Fibroblast of the aortic adventitia (primary cell): ENCODE results near the gene GMCL2. TPM values are rescaled to one million over a fixed set of nuclear protein-coding genes. Genes with fewer than 3 reads are reported as not detected.

Source experiments
- DNase-seq: peaks from one replicate; pipeline ENCODE4 v3.0.0-alpha.2; 2010; ENCODE audit warnings: low read depth
- H3K4me3 ChIP-seq: 2 replicates; pipeline ENCODE4 v1.5.1; 2011; ENCODE audit warnings: low read depth, mild to moderate bottlenecking, control low read depth, low read length, moderate library complexity
- total RNA-seq: library from RNA; depleted of rRNA; stranded (reverse); fragments of >200 nt; gene quantifications from 2 replicates; pipeline ENCODE4 v1.2.3, GENCODE V29; 2012; ENCODE audit warnings: low replicate concordance
- TF ChIP-seq, protein P1 (sequence below): IDR thresholded peaks from 2 replicates; pipeline ENCODE4 v1.5.1; 2011; ENCODE audit warnings: mild to moderate bottlenecking, low read length, control low read depth, inconsistent platforms; ENCODE audit not compliant: insufficient read depth

The GMCL2 gene
- total RNA-seq, 1 donor = not detected

DNA sequence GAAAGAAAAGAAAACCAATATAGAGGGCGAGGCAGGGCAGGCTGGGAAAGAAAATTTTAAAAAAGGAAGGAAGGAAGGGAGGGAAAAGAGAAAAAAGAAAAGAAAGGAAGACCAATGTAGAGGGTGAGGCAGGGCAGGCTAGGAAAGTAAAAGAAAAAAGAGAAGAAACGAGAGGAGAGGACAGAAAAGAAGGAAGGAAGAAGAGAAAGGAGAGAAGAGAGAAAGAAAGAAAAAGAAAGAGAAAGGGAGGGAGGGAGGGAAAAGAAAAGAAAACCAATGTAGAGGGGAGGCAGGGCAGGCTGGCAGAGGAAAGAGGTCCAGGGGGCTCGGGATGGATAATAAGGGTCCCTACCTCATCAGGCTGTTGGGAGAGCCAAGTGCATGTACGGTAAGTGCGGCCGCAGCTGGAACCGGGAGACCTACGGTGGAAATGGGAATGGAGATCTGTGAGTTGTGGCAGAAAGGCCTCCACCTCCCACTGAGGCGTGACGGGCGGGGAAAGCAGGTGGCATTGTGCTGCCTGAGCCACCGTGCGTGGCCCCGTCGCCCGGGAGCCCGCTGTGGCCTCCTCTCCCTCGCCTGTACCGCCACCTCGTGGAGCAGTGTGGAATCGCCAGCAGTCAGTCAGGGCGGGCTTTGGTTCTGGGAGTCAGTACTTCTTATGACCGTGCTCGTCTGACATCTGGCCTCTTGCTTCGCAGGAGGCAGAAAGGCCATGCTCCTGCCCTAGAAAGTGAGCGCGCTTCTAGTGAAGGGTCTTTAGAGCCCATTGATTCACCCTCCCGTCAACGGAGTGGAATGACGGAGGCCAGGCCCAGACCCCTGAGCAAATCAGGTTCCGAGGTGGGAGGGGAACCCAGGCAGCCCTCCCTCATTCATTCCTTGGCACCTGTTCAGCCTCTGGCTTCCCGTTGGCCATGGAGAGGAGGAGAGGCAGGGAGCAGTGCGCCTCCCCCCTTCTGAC, 23.1 kb downstream of the GMCL2 start:
- TF ChIP-seq, protein P1, sequence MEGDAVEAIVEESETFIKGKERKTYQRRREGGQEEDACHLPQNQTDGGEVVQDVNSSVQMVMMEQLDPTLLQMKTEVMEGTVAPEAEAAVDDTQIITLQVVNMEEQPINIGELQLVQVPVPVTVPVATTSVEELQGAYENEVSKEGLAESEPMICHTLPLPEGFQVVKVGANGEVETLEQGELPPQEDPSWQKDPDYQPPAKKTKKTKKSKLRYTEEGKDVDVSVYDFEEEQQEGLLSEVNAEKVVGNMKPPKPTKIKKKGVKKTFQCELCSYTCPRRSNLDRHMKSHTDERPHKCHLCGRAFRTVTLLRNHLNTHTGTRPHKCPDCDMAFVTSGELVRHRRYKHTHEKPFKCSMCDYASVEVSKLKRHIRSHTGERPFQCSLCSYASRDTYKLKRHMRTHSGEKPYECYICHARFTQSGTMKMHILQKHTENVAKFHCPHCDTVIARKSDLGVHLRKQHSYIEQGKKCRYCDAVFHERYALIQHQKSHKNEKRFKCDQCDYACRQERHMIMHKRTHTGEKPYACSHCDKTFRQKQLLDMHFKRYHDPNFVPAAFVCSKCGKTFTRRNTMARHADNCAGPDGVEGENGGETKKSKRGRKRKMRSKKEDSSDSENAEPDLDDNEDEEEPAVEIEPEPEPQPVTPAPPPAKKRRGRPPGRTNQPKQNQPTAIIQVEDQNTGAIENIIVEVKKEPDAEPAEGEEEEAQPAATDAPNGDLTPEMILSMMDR = peak; percentile 99
- peak; percentile 65 for DNase-seq
- peak overlapping the region; percentile 55 for H3K4me3 ChIP-seq

DNA sequence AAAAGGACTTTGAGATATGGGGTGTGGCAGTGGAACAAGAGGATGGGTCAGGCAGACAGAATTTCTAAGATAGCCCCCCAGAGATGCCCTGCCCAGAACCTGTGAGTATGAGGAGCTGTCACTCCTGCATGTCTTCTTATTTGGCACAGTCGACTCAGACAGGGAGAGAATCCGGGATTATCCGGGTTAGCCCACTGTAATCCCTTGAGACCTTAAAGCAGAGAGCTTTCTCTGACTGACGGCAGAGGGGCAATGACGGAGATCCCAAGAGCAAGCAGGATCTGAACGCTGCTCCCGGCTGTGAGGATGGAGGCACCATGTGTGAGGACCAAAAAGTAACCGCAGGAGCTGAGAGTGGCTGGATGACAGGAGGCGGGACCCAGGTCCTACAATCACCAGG, 24.7 kb downstream of the GMCL2 start:
- TF ChIP-seq, protein P1 = no peak
- DNase-seq = no peak
- H3K4me3 ChIP-seq = no peak overlapping the region

DNA sequence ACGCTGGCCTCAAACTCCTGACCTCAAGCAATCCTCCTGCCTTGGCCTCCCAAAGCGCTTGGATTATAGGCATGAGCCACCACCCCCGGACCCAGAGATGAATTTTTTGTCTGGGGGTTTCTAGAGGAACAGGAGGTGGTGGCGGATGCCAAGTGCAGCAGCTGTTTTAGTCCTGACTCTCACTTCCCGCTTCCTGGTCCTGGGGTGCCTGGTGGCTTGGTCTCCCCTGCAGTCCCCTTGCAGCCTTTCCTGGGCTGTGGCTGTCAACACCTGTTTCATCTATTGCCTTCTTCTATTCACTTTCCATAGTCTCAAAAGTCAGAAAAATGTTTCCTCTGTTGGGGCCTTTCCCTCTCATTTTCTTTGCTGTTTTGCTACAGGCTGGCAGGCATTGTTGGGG, 27.0 kb downstream of the GMCL2 start:
- TF ChIP-seq, protein P1 = no peak
- H3K4me3 ChIP-seq = no peak overlapping the region

DNA sequence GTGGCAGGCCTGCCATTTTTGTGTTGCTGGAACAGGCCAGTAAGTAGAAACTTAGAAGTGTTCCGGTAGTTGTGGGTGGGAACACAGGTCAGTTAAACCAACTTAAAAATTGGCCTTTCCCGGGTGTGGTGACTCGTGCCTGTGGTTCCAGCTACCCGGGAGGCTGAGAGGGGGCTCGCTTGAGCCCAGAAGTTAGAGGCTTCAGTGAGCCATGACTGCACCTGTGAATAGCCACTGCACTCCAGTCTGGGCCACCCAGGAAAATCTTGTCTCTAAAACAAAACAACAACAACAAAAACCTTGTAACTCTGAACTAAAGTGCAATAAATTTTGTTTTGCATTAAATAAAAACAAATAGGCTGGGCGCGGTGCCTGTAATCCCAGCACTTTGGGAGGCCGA, 32.1 kb downstream of the GMCL2 start:
- no peak for DNase-seq
- TF ChIP-seq, protein P1 = no peak
- H3K4me3 ChIP-seq = no peak overlapping the region

More for the DNA sequence above, 27.0 kb downstream of the GMCL2 start:
- no peak for DNase-seq

DNA sequence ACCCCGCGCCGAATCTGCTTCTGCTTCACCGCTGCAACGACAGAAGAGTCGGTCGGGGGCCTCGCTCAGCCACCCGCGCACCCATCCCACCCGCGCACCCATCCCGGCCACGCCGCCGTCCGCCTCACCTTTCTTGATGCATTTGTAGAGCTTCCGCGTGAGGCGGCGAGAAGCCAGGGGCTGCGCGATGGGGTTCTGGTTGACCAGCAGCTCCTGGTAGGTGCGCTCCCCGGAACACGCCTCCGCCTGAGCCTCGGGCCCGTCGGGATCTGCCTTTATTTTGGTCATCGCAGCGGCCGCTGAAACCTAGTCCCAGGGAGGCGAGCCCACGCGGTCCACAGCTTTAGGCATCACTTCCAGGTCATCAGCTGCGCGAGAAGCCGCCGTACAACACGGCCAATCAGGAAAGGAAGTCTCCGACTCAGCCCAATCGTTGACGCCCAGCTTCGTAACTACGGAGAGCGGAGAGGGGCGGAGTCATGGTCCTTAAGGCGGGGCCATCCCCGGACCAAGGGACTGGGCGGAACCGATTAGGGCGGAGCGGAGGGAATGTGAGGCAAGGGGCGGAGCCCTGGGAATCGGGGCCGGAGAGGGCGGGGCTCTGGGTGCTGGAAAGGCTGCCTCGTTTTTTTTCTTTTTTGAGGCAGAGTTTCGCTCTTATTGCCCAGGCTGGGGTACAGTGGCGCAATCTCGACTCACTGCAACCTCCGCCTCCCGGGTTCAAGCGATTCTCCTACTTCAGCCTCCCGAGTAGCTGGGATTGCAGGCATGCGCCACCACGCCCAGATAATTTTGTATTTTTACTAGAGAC, 33.4 kb downstream of the GMCL2 start, which contains the start of gene NHP2:
NHP2 (minus strand) TSS at position 356 of the 811 bp plus-strand sequence; CDS start at position 288, 68 bp downstream.
- H3K4me3 ChIP-seq = peak within 1 kb of the TSS; percentile 91
- peak; percentile 99 for DNase-seq
- TF ChIP-seq, protein P1 = no peak

DNA sequence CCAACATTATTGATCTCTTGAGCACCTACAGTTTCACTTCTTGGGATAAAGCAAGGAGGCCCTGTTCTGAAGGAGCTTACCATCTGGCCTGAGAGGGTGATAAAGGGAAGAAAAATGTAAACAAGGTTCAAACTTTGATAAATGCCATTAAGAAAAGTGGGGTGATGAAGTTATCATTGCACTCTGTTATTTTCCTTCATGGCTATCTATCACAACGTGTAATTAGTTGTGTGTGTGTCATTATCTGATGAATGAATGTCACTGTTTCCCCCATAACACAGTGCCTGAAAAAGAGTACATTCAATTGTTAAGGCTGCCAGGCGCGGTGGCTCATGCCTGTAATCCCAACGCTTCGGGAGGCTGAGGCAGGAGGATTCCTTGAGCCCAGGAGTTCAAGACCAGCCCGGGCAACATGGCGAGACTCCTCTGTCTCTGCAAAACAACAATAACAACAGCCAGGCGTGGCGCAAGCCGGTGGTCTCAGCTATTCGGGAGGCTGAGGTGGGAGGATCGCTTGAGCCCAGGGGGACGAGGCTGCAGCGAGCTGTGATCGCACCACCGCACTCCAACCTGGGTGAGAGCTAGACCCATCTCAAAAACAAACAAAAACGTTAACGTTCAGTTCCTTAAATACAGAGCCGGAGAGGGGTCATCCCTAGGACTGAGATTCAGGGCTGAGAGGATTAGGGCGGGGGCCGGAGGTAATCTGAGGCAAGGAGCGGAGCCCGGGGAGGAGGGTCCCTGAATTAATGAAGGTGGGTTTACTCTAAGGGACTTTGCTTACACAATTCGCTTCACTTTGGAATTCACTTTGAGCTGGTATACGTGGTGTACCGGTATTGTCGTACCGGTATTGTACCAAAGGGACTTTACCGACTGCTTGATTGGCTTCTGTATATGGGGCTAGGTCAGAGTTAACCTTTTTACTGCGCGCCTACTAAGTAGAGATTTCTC, 34.4 kb downstream of the GMCL2 start:
- TF ChIP-seq, protein P1 = no peak
- no peak for DNase-seq
- peak overlapping the region; percentile 91 for H3K4me3 ChIP-seq
